ENCODE data around the gene IFT52. TPM values are rescaled to one million over a fixed set of nuclear protein-coding genes. Genes with fewer than 3 reads are reported as not detected.
"Not testable (repeated sequence)": the region's sequence is repeated elsewhere in the genome, so short reads cannot be mapped to it uniquely, and the experiment has no call there.

The IFT52 gene
- total and polyA plus RNA-seq, 2 of the 8 experiments (the other 6 are each of a cell fraction or from before 2014, with no cell fraction given), result 35.6 to 40.4 TPM

DNA sequence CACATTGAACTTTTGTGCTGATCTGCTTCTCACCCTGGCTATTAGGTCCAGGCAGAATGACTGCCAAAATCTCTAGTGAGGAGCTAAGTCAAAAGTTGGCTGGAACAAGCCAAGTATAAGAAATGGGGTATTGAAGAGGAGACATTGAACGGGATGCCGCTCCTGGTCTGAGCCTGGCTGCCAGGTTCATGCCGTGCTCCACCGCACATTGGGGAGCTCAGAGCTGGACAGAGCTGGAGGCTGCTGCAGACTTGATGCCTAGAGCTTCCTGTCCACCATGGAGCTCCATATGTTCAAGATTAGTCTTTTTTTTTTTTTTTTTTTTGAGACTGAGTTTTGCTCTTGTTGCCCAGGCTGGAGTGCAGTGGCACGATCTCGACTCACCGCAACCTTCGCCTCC, 4.1 kb upstream of the IFT52 start:
- Histone ChIP-seq H3K79me2 (ENCODE audit: control insufficient read depth in 1 of 2, insufficient read depth in 2 of 2, low read length in 2 of 2) (peaks cover 0 to 4% of the 10 kb centered on the region in 2 experiments; a peak in 2 of 4 replicates), H4K5ac (ENCODE audit: insufficient read length, low read depth, low read length) (no peak overlapping the region), H3K27ac (ENCODE audit: low read depth, low read length) (no peak overlapping the region), H3K9ac (replicated peaks in 1 of 4; ENCODE audit: extremely low read depth in 1 of 4, low read depth in 3 of 4, low read length in 3 of 4) (no peak overlapping the region), H3K27me3 (replicated peaks in 1 of 4; ENCODE audit: control insufficient read depth in 3 of 4, extremely low read depth in 1 of 4, insufficient read depth in 3 of 4, low read length in 3 of 4) (no peaks in the 10 kb centered on the region), H3K79me1 (ENCODE audit: low read depth, low read length) (no peaks in the 10 kb centered on the region), H3K4me3 (ENCODE audit: extremely low read depth in 1 of 4, insufficient read depth in 2 of 4, low read depth in 3 of 4, low read length in 4 of 4) (no peak overlapping the region), H2AFZ (ENCODE audit: low read length) (no peak overlapping the region), H3K23ac (ENCODE audit: insufficient read length) (no peak overlapping the region), H3K36me3 (ENCODE audit: control insufficient read depth in 2 of 4, insufficient read depth in 4 of 4, low read length in 3 of 4) (no peaks in the 10 kb centered on the region), H3K9me3 (ENCODE audit: insufficient read depth in 2 of 2, low read depth in 1 of 2, low read length in 1 of 2) (no peaks in the 10 kb centered on the region), H3K14ac (ENCODE audit: insufficient read length) (no peak overlapping the region), H4K8ac (ENCODE audit: extremely low read depth, insufficient read depth, low read length) (no peak overlapping the region), H3K4me1 (replicated peaks in 1 of 4; ENCODE audit: control insufficient read depth in 3 of 4, insufficient read depth in 4 of 4, low read length in 3 of 4) (peaks cover 0 to 8% (median 6%) of the 10 kb centered on the region in 4 experiments; a peak in 3 of 7 replicates), H2BK20ac (ENCODE audit: low read length) (no peak overlapping the region), H2BK120ac (replicated peaks; ENCODE audit: low read depth, low read length) (no peak overlapping the region), H3K23me2 (ENCODE audit: low read depth, low read length) (no peaks in the 10 kb centered on the region; the same call in 1 of the 2 replicates), H3K4me2 (ENCODE audit: insufficient read depth in 1 of 2, low read depth in 2 of 2, low read length in 2 of 2) (no peak overlapping the region), H2AK5ac (ENCODE audit: low read depth, low read length) (no peak overlapping the region), H3K4ac (replicated peaks; ENCODE audit: insufficient read length, low read depth, low read length) (no peak overlapping the region), H4K20me1 (replicated peaks in 1 of 2; ENCODE audit: control insufficient read depth in 1 of 2, insufficient read depth in 2 of 2, low read length in 2 of 2) (no peaks in the 10 kb centered on the region), H2BK15ac (ENCODE audit: low read length) (no peak overlapping the region), H2BK5ac (ENCODE audit: low read depth, low read length) (no peak overlapping the region), H2BK12ac (ENCODE audit: low read depth, low read length) (no peak overlapping the region), H3K56ac (replicated peaks; ENCODE audit: insufficient read length, low read depth, low read length) (no peak overlapping the region), H4K91ac (replicated peaks; ENCODE audit: insufficient read length, low read length) (no peak overlapping the region), H3K18ac (ENCODE audit: extremely low read depth, low read length) (no peak overlapping the region)
- CTCF ChIA-PET (ENCODE audit: partially characterized antibody), result interaction anchor here (0.6 to 1.7 kb wide), 3 partner anchors 49 to 327 kb away, joined by 3 to 8 read pairs (median 3); no protein-coding TSS in a partner anchor
- POLR2A ChIA-PET (ENCODE audit: partially characterized antibody), result interaction anchor here (4.0 kb wide), 1 partner anchor 130 kb away, joined by 22 read pairs; the partner anchor contains the start of gene SRSF6
- no peak for FAIRE-seq
- 59% methylated on average over 5 of the region's 8 CpGs; no CpG with 5 or more reads in 1 of the 2 experiments for WGBS, 2 experiments (ENCODE audit: extremely low coverage in 1 of 2, insufficient coverage in 1 of 2, insufficient read length in 1 of 2, insufficient replicate concordance in 2 of 2, low coverage in 1 of 2, low lambda C conversion rate in 2 of 2, missing lambda C conversion rate in 1 of 2)
- DNase-seq (ENCODE audit: low read depth in 1 of 2, low spot score in 2 of 2), result no peak
- TF ChIP-seq HDAC6 (IDR thresholded peaks at IDR 0.05; ENCODE audit: low read depth, low read length), result no peak

DNA sequence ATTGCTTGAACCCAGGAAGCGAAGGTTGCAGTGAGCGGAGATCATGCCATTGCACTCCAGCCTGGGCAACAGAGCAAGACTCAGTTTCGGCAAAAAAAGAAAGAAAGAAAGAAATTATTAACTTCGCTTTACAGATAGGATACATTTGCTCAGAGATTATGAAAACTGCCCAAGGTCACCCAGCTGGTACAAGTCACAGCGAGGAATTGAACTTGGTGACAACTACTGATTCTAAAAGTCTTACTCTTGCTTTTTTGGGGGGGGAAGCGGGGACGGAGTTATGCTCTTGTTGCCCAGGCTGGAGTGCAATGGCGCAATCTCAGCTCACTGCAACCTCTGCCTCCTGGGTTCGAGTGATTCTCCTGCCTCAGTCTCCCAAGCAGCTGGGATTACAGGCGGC, 2.2 kb upstream of the IFT52 start:
- not testable (repeated sequence) for H3K4ac ChIP-seq (replicated peaks; ENCODE audit: insufficient read length, low read depth, low read length); H3K9ac ChIP-seq (replicated peaks in 1 of 4; ENCODE audit: extremely low read depth in 1 of 4, low read depth in 3 of 4, low read length in 3 of 4); H2BK120ac ChIP-seq (replicated peaks; ENCODE audit: low read depth, low read length); H2BK5ac ChIP-seq (ENCODE audit: low read depth, low read length); H3K23ac ChIP-seq (ENCODE audit: insufficient read length); H2BK15ac ChIP-seq (ENCODE audit: low read length); H3K56ac ChIP-seq (replicated peaks; ENCODE audit: insufficient read length, low read depth, low read length); H3K4me2 ChIP-seq (ENCODE audit: insufficient read depth in 1 of 2, low read depth in 2 of 2, low read length in 2 of 2); H3K23me2 ChIP-seq (ENCODE audit: low read depth, low read length); H3K18ac ChIP-seq (ENCODE audit: extremely low read depth, low read length); H4K5ac ChIP-seq (ENCODE audit: insufficient read length, low read depth, low read length); H3K4me3 ChIP-seq (ENCODE audit: extremely low read depth in 1 of 4, insufficient read depth in 2 of 4, low read depth in 3 of 4, low read length in 4 of 4); H2BK12ac ChIP-seq (ENCODE audit: low read depth, low read length); H3K4me1 ChIP-seq (replicated peaks in 1 of 4; ENCODE audit: control insufficient read depth in 3 of 4, insufficient read depth in 4 of 4, low read length in 3 of 4); H4K8ac ChIP-seq (ENCODE audit: extremely low read depth, insufficient read depth, low read length); H3K14ac ChIP-seq (ENCODE audit: insufficient read length); H3K27ac ChIP-seq (ENCODE audit: low read depth, low read length); H3K36me3 ChIP-seq (ENCODE audit: control insufficient read depth in 2 of 4, insufficient read depth in 4 of 4, low read length in 3 of 4); FAIRE-seq; DNase-seq (ENCODE audit: low read depth in 1 of 2, low spot score in 2 of 2); H3K79me2 ChIP-seq (ENCODE audit: control insufficient read depth in 1 of 2, insufficient read depth in 2 of 2, low read length in 2 of 2); H3K79me1 ChIP-seq (ENCODE audit: low read depth, low read length); H4K91ac ChIP-seq (replicated peaks; ENCODE audit: insufficient read length, low read length); H2AK5ac ChIP-seq (ENCODE audit: low read depth, low read length); H4K20me1 ChIP-seq (replicated peaks in 1 of 2; ENCODE audit: control insufficient read depth in 1 of 2, insufficient read depth in 2 of 2, low read length in 2 of 2); H2BK20ac ChIP-seq (ENCODE audit: low read length); H3K27me3 ChIP-seq (replicated peaks in 1 of 4; ENCODE audit: control insufficient read depth in 3 of 4, extremely low read depth in 1 of 4, insufficient read depth in 3 of 4, low read length in 3 of 4); H3K9me3 ChIP-seq (ENCODE audit: insufficient read depth in 2 of 2, low read depth in 1 of 2, low read length in 1 of 2); H2AFZ ChIP-seq (ENCODE audit: low read length)
- WGBS, 2 experiments (ENCODE audit: extremely low coverage in 1 of 2, insufficient coverage in 1 of 2, insufficient read length in 1 of 2, insufficient replicate concordance in 2 of 2, low coverage in 1 of 2, low lambda C conversion rate in 2 of 2, missing lambda C conversion rate in 1 of 2), result 90% methylated on average over 10 of the region's 10 CpGs; no CpG with 5 or more reads in 1 of the 2 experiments
- POLR2A ChIA-PET (ENCODE audit: partially characterized antibody), result interaction anchor here (1.3 kb wide), 1 partner anchor 17 kb away, joined by 3 read pairs; no protein-coding TSS in a partner anchor
- CTCF ChIA-PET (ENCODE audit: partially characterized antibody), result interaction anchor here (0.7 to 1.0 kb wide), 3 partner anchors 12 to 133 kb away, joined by 3 to 4 read pairs (median 3); no protein-coding TSS in a partner anchor

Measured in H1 (cell line).